NCI-H1105 treated with DMSO at 0.1 percent for 48 hours (cell line): ENCODE data around the gene RASGRP4.
"Not testable (repeated sequence)": the region's sequence is repeated elsewhere in the genome, so short reads cannot be mapped to it uniquely, and the experiment has no call there.

Source experiments
- DNase-seq: peaks from one replicate; lab custom pipeline; 2025; lab: John Stamatoyannopoulos, UW

The RASGRP4 gene

GRCh38 chr19:38445362-38445761, 19.3 kb upstream of the RASGRP4 start:
- DNase-seq = no peak

GRCh38 chr19:38444026-38444425, 18.0 kb upstream of the RASGRP4 start:
- DNase-seq = no peak

DNA sequence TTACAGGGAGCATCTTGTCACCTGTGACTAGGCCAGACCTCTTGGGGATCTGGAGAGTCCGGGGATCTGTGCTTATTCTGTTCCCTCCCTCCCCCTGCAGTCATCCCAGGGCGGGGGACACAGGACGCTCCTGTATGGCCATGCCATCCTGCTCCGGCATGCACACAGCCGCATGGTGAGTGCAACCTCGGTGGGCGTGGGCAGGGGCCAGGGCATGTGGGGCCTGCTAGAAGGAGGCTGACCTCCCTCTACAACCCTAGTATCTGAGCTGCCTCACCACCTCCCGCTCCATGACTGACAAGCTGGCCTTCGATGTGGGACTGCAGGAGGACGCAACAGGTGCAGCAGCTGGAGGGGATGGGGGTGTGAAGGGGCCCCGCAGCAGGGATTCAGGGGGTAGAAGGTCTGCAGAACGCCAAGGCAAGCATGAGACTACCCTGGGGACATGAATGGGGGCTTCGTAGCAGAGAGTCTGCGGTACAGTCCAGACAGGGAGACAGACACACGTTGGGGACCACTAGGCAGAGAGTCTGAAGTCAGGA, 17.5 kb upstream of the RASGRP4 start:
- DNase-seq = no peak

- no peak for DNase-seq
Measured at GRCh38 chr19:38442736-38443135, 16.7 kb upstream of the RASGRP4 start.

- no peak for DNase-seq
Measured at GRCh38 chr19:38441657-38442348, 15.8 kb upstream of the RASGRP4 start.

GRCh38 chr19:38440592-38440991, 14.6 kb upstream of the RASGRP4 start:
- DNase-seq = no peak

GRCh38 chr19:38437917-38438316, 11.9 kb upstream of the RASGRP4 start:
- DNase-seq = no peak

- DNase-seq = no peak
Measured at GRCh38 chr19:38437295-38437694, 11.3 kb upstream of the RASGRP4 start.

DNA sequence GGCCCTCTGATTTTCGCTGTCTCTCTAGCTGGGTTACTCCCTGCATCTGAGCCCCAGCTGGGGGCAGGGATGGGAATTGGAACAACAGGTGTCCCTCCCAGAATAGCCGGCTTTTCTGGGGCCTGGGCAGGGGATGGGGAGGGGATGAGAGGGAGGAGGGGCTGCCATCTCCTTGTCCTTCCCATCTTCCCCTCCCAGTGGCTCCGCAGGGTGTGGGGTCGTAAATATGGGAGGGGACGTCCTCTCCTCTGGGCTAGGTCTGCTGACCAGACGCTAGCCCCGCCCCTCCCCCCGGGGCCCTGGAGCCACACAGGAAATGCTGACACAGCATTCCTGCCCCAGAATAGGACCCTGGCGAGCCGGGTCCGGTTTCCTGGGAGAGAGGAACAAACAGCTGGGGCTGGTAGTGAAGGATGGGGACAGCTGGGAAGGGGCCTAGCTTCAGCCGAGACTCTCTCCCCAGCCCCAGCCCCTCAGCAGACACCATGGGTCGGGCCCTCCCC, 8.6 kb upstream of the RASGRP4 start:
- DNase-seq = no peak

DNA sequence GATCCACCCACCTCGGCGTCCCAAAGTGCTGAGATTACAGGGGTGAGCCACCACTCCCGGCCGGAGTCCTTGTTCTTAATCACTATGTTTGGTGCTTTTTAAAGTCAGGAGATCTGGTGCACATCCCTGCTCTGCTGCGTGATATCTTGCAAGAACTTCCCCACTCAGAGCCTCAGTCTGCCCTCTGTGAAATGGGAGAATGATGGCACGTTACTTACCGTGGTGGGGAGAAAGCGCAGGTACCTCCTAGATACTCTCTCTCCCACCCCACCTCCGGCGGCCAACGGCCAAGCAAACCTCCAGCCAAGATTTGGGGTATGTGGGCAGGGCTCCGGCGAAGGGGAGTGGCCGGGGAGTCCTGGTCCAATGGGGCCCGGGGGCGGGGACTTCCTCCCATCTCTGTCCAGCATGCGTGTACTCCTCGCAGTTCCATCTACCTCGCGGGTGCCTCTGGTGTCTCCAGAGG, 7.3 kb upstream of the RASGRP4 start, which contains the start of gene RYR1:
TSS of gene RYR1 (plus strand) at position 424 of the 466 bp plus-strand sequence. CDS start 139 bp downstream, outside the sequence.
- no peak for DNase-seq

DNA sequence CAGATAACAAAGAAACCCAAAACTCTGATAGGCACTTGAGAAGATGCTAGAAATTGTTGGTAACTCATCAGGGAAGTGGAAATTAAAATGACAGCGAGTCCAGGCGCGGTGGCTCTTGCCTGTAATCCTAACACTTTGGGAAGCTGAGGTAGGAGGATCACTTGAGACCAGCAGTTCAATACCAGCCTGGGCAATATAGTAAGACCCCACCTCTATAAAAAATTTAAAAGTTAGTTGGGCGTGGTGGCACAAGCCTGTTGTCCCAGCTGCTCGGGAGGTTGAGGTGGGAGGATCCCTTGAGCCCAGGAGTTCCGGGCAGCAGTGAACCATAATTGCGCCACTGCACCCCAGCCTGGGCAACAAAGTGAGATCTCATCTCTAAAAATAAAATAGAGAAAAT, 4.9 kb upstream of the RASGRP4 start:
- DNase-seq = no peak

GRCh38 chr19:38429811-38430156, 3.8 kb upstream of the RASGRP4 start:
- no peak for DNase-seq

GRCh38 chr19:38429055-38429810, 3.2 kb upstream of the RASGRP4 start:
- DNase-seq = no peak

DNA sequence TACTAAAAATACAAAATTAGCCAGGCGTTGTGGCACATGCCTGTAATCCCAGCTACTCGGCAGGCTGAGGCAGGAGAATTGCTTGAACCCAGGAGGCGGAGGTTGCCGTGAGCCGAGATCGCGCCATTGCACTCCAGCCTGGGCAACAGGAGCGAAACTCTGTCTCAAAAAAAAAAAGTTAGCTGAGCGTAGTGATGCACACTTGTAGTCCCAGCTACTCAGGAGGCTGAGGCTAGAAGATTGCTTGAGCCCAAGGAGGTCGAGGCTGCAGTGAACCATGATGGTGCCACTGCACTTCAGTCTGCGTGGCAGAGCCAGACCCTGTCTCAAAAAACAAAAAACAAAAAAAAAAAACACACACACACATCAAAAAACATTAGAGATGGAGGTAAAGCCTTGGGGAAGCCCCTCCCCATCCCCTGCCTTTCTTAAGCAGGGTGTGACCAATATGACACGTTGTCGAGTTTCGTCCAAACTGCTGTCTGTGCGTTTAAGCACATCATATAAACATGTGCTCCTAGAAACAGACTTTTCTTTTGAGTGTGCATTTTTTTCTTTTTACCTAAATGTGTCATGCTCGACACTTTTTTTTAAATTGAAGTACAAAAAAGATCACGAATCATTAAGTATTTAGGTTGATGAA, 1.1 kb upstream of the RASGRP4 start:
- not testable (repeated sequence) for DNase-seq

DNA sequence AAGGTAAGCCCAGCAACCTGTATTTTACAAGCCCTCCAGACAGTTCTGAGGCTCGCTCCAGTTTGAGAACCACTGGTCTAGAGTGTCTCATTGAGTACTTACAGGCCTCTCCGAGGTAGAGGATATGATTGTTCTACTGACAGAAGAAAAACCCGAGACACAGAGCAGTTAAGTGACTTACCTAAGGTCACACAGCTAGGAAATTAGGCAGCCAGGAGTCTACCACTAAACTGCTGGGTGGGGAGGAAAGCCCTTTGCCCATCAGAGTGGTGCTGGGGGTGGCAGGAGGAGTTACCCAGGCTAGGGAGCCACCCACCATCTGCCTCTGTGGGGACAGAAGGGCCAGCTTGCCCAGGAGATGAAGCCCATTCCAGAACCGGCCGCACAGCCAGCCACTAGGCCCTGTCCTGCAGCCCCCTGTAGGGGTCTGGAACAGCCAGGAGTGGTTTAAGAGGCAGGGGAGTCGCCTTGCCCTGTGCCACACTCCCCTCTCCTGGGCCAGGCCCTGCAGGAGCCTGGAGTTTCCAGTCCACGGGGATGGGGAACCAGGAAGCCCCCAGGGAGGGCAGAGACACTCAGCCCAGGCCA, 703 bp downstream of the RASGRP4 start:
- no peak for DNase-seq

GRCh38 chr19:38424272-38424671, 1.7 kb downstream of the RASGRP4 start:
- no peak for DNase-seq

GRCh38 chr19:38422438-38422837, 3.6 kb downstream of the RASGRP4 start:
- DNase-seq = no peak

DNA sequence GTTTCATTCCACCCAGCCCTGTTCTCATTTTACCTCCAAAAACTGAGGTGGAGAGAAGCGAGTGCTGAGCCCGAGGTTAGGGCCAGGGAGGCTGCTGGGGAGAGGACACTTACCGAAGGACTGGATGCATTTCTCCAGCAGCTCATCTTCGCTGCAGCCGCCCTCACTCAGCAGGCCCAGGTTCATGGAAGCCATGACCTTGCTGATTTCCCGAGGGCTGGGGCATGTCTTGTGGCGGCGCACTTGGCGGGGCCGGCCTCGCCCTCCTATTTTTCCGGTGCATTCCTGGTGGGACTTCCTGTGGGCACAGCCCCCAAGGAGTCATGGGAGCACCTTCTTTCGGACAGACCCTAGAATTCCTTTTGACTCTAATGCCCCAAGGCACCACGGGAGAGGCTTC, 4.2 kb downstream of the RASGRP4 start:
- no peak for DNase-seq

DNA sequence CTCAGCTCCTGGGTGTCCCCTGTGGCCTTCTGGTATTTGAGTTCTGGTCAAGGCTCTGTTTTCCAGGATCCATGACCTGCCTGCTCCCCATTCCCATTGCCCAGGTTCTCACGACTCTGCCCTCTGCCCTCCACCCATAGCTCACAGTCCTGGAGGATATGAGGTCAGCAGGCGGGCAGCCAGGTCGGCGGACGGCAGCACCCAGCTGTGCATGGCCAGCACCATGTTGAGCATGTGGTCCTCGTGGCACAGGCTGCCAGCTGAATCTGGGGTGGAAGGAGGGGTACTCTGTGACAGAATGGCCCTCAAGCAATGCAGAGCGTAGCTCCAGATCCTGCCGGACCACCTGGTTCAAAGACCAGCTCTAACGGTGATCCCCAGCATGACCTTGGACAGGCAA, 5.1 kb downstream of the RASGRP4 start:
- DNase-seq = no peak

- DNase-seq = peak; percentile 46
Measured at GRCh38 chr19:38417544-38418506, 8.2 kb downstream of the RASGRP4 start.

DNA sequence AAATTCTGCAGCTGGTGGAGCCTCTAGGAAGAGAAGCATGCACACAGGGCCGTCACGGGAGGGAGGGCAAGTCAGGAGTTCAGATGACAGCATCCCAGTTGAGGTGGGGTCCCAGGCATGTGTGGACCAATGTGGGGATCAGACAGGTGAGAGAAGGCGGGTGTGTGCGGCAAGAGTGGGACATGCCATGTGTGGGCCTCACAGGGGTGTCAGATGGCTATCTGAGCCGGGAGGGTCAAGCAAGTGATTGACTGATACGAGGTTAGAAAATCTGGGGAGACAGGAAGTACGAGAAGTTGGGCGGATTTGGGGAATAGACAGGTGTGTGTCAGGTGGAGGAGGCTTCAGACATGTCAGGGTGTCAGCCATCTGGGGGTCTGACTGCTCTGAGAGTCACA, 8.9 kb downstream of the RASGRP4 start:
- no peak for DNase-seq
